ENCODE results near the gene KRTAP10-6.

- TF ChIP-seq, protein P1, sequence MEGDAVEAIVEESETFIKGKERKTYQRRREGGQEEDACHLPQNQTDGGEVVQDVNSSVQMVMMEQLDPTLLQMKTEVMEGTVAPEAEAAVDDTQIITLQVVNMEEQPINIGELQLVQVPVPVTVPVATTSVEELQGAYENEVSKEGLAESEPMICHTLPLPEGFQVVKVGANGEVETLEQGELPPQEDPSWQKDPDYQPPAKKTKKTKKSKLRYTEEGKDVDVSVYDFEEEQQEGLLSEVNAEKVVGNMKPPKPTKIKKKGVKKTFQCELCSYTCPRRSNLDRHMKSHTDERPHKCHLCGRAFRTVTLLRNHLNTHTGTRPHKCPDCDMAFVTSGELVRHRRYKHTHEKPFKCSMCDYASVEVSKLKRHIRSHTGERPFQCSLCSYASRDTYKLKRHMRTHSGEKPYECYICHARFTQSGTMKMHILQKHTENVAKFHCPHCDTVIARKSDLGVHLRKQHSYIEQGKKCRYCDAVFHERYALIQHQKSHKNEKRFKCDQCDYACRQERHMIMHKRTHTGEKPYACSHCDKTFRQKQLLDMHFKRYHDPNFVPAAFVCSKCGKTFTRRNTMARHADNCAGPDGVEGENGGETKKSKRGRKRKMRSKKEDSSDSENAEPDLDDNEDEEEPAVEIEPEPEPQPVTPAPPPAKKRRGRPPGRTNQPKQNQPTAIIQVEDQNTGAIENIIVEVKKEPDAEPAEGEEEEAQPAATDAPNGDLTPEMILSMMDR (conservative IDR thresholded peaks at IDR 0.05; ENCODE audit: low read length) = no peak
- no peak for TF ChIP-seq EZH2phosphoT487 (IDR thresholded peaks at IDR 0.05; ENCODE audit: borderline replicate concordance, low read depth, low read length)
These were observed 39.6 kb downstream of the KRTAP10-6 start for GRCh38 chr21:44552681-44553080.

All from OCI-LY7 (cell line).